HG02623 (cell line): ENCODE results near the gene CAPN11.
A peak's percentile ranks its signal among the peaks of the same experiment; 100 is the strongest.

ENCODE experiments used
- ATAC-seq: cut with Tn5 transposase; IDR thresholded peaks from one replicate; pipeline ENCODE4 v1.9.1; 2021; ENCODE audit warnings: moderate library complexity; ENCODE audit not compliant: unreplicated experiment

CAPN11 gene

GRCh38 chr6:44202972-44203750 is 44.5 kb downstream of the CAPN11 start:
- ATAC-seq = no peak

- no peak for ATAC-seq
These were observed 45.3 kb downstream of the CAPN11 start for GRCh38 chr6:44203955-44204354.

GRCh38 chr6:44207966-44208365 is 49.3 kb downstream of the CAPN11 start:
- ATAC-seq = no peak

GRCh38 chr6:44211284-44211683 is 52.7 kb downstream of the CAPN11 start:
- ATAC-seq = no peak

- ATAC-seq = no peak
These were observed 55.7 kb downstream of the CAPN11 start for GRCh38 chr6:44214307-44214706.

- ATAC-seq = no peak
These were observed 58.2 kb downstream of the CAPN11 start, which contains the start of gene MYMX for GRCh38 chr6:44216677-44217331. Gene MYMX (plus strand): TSS chr6:44216926. CDS start chr6:44217472, 546 bp downstream.

- no peak for ATAC-seq
These were observed 58.9 kb downstream of the CAPN11 start for GRCh38 chr6:44217332-44218143.

- peak; percentile 38 for ATAC-seq
These were observed 60.6 kb downstream of the CAPN11 start for GRCh38 chr6:44219053-44219814.

- no peak for ATAC-seq
These were observed 61.5 kb downstream of the CAPN11 start for GRCh38 chr6:44219815-44220784.

GRCh38 chr6:44220913-44221290 is 62.3 kb downstream of the CAPN11 start:
- ATAC-seq = no peak

GRCh38 chr6:44221291-44221960 is 62.8 kb downstream of the CAPN11 start:
- no peak for ATAC-seq

- ATAC-seq = no peak
These were observed 63.3 kb downstream of the CAPN11 start for GRCh38 chr6:44221961-44222335.

GRCh38 chr6:44222486-44223318 is 64.1 kb downstream of the CAPN11 start:
- no peak for ATAC-seq

- ATAC-seq = peak; percentile 42
These were observed 64.9 kb downstream of the CAPN11 start, which contains the start of gene SLC29A1 for GRCh38 chr6:44223319-44224028. Gene SLC29A1 (plus strand): TSS chr6:44223595. CDS start chr6:44227314, 3,719 bp downstream.

GRCh38 chr6:44224029-44224964 is 65.7 kb downstream of the CAPN11 start:
- no peak for ATAC-seq

GRCh38 chr6:44224965-44225305 is 66.3 kb downstream of the CAPN11 start:
- no peak for ATAC-seq
